Right cardiac atrium (tissue), 5 donors: ENCODE data around the gene SRRM4. TPM values are rescaled to one million over a fixed set of nuclear protein-coding genes. Genes with fewer than 3 reads are reported as not detected.

ENCODE experiments used
- ATAC-seq, 2 donors: fragments of 200-7000 bp; cut with Tn5 transposase; one replicate each; pipeline versions ENCODE4 v1.8.0 to v1.9.1; 2020; ENCODE audit warnings: moderate library complexity in 2 of 2, mild to moderate bottlenecking in 1 of 2
- DNase-seq, 3 donors: peaks; one replicate each; pipeline ENCODE4 v3.0.0-alpha.2; 2020
- H3K27ac ChIP-seq: one replicate; pipeline ENCODE4 v1.5.1; 2013; ENCODE audit warnings: mild to moderate bottlenecking, low read length, control low read depth, moderate library complexity
- H3K27me3 ChIP-seq: one replicate; pipeline ENCODE4 v1.6.1; 2013; ENCODE audit not compliant: control insufficient read depth, insufficient read depth
- H3K4me1 ChIP-seq: one replicate; pipeline ENCODE4 v1.6.1; 2013; ENCODE audit warnings: low read length; ENCODE audit not compliant: control insufficient read depth, insufficient read depth
- H3K4me3 ChIP-seq: one replicate; pipeline ENCODE4 v1.5.1; 2013; ENCODE audit warnings: low read length, control low read depth
- H3K9me3 ChIP-seq: one replicate; pipeline ENCODE4 v1.6.1; 2013; ENCODE audit warnings: low read length; ENCODE audit not compliant: control insufficient read depth
- WGBS: extraction: QIAGEN DNeasy Blood & Tissue Kit; methylation state at CpG from one replicate; pipeline ENCODE4 v1.1.7; 2013; 5-methylcytosine and 5-hydroxymethylcytosine counted together
- intact Hi-C, 4 donors: fragments of 100-400 bp; cut with DNase I; formaldehyde crosslinking; loops; one replicate each; pipeline versions ENCODE4 v1.11.0 to v1.14.0; 2022 to 2023
- polyA plus RNA-seq: library from polyadenylated mRNA; stranded (reverse); fragments of 200-250 nt; gene quantifications from one replicate; pipeline ENCODE4 v1.2.3, GENCODE V29; 2013
- total RNA-seq, 4 donors: library from RNA; stranded (reverse); fragmentation: NEBNext Ultra II Directional; extraction: Animal tissue kit (Norgen Biotek cat#: 25700); gene quantifications; one replicate each; pipeline ENCODE4 v1.2.1, GENCODE V29; 2021
- donor health status: healthy with polysubstance abuse.
- donor health status: DM: no; HTN: yes; CAD: no.
- donor health status: DM: no; HTN: no; CAD: no.
- donor health status: DM: no; HTN: yes; CAD: no; lungs with severe emphysema.
- donor health status: DM: yes; HTN: yes; CAD: no.

Gene SRRM4
- total and polyA plus RNA-seq, 5 donors: 0.22 to 0.91 (median 0.60) TPM

DNA sequence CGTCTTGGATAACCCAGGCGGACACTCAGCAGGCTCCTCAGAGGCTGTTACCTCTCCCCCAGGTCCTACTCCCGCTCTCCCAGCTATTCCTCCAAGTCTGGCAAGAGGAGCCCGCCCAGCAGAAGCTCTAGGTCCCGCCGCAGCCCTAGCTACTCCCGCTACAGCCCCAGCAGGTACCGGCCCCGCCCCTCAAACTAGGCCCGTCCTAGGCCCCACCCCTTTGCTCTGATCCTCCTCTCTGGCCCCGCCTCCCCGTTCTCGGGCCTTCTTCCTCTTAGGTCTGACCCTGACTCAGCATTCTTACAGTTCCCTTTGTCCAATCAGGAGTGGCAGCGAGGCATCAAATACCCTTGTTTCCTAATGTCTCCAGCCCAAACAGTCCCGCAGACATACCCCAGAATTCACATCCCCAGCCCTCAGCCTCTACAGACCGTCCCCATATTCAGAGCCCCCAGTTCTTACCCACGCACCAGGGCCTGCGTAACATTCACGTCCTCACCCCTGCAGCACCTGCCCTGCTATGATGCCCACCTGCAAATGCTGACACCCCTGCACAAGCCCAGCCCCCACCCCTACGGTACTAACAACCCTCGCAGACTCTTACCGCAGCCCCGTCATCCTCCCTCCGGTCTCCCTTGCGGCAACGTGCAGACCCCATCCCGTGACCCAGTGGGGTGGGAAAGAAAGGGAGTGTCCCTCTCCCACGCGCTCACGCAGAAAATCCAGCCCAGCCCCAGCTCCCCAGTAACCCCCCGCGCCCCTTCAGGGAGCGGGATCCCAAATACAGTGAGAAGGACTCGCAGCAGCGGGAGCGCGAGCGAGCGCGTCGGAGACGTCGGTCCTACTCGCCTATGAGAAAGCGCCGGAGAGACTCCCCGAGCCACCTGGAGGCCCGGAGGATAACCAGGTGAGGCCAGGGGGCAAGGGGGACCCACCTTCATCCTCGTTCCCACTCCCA, 172.4 kb downstream of the SRRM4 start:
- Histone ChIP-seq H3K4me3 (no peak overlapping the region), H3K27me3 (no peaks in the 10 kb centered on the region), H3K9me3 (no peaks in the 10 kb centered on the region), H3K4me1 (no peaks in the 10 kb centered on the region), H3K27ac (no peak overlapping the region)
- intact Hi-C loops: no loop called here
- ATAC-seq: peak; percentile 62 to 86
- WGBS: 40% methylated on average over 49 of the region's 49 CpGs
- DNase-seq: peak; percentile 78 to 87 (median 87)

- H3K27ac ChIP-seq: no peak overlapping the region
- no peaks in the 10 kb centered on the region for H3K27me3 ChIP-seq
- H3K4me3 ChIP-seq: no peak overlapping the region
- ATAC-seq (no peak), DNase-seq (peak in 2 of 3 donors; percentile 48 to 68)
- intact Hi-C loops: no loop called here
- no peaks in the 10 kb centered on the region for H3K9me3 ChIP-seq
- WGBS: 72% methylated on average over 11 of the region's 11 CpGs
- H3K4me1 ChIP-seq: no peaks in the 10 kb centered on the region
Observed at GRCh38 chr12:119154435-119154818, 173.1 kb downstream of the SRRM4 start.

DNA sequence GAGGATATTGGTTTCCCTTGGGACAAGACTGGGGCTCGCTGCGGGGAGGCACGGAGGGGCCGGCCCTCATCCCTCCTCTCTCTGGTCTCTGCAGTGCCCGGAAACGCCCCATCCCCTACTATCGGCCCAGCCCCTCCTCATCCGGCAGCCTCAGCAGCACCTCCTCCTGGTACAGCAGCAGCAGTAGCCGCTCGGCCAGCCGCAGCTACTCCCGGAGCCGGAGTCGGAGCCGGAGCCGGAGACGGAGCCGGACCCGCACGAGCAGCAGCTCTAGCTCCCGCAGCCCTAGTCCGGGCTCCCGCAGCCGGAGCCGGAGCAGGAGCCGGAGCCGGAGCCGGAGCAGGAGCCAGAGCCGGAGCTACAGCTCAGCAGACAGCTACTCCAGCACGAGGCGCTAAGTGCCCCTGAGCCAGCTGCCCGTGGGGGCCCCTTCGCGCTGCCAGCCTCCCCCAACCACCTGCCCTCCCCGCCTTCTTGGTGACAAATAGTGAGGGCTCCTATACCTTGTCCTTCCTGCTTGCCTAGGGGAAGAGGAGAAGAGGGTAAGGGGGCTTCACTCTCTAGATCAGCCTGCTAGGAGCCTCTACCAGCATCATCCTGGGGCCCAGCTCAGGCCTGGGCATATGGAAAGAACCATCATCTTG, 175.2 kb downstream of the SRRM4 start:
- H3K27me3 ChIP-seq: no peaks in the 10 kb centered on the region
- WGBS: 71% methylated on average over 35 of the region's 35 CpGs
- H3K4me1 ChIP-seq: no peaks in the 10 kb centered on the region
- no peak overlapping the region for H3K4me3 ChIP-seq
- DNase-seq: peak in 2 of 3 donors; percentile 35 to 71
- no peak for ATAC-seq
- intact Hi-C loops: no loop called here
- peak overlapping the region; percentile 14 for H3K27ac ChIP-seq
- no peaks in the 10 kb centered on the region for H3K9me3 ChIP-seq

DNA sequence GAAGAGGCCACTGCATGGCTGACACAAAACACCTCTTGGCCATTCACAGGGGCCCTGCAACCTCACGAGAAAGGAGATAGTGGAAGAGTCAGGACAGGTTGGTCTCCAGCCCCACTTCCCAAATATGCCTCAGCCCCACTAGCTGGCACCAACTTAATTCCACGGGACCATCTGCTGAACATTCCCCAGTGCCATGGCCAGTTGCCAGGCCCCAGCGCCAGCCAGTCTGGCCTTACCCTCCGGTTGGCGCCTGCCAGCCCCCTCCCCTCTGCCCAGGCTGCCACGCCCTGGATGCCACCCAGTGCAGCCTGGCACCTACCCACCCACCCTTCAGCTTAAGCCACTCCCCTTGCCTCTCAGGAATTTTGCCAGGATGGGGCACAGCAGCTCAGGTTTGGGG, 176.2 kb downstream of the SRRM4 start:
- peak; percentile 73 to 87 for ATAC-seq
- Histone ChIP-seq H3K4me1 (no peaks in the 10 kb centered on the region), H3K4me3 (no peak overlapping the region), H3K27me3 (no peaks in the 10 kb centered on the region), H3K9me3 (no peaks in the 10 kb centered on the region), H3K27ac (peak overlapping the region; percentile 94)
- DNase-seq: peak; percentile 77 to 95 (median 91)
- intact Hi-C loops: no loop called here
- 68% methylated on average over 6 of the region's 6 CpGs for WGBS

- Histone ChIP-seq H3K27me3 (no peaks in the 10 kb centered on the region), H3K4me3 (no peak overlapping the region), H3K4me1 (no peaks in the 10 kb centered on the region), H3K27ac (peak overlapping the region; percentile 94), H3K9me3 (no peaks in the 10 kb centered on the region)
- WGBS: 65% methylated on average over 7 of the region's 7 CpGs
- intact Hi-C loops: no loop called here
- ATAC-seq (peak; percentile 46 to 67), DNase-seq (peak in 1 of 3 donors; percentile 61)
Observed at GRCh38 chr12:119157978-119158377, 176.6 kb downstream of the SRRM4 start.

- Histone ChIP-seq H3K4me3 (no peak overlapping the region), H3K27me3 (no peaks in the 10 kb centered on the region), H3K9me3 (no peaks in the 10 kb centered on the region), H3K4me1 (no peaks in the 10 kb centered on the region), H3K27ac (peak overlapping the region; percentile 94)
- peak in 2 of 3 donors; percentile 75 to 79 for DNase-seq
- peak; percentile 20 to 67 for ATAC-seq
- WGBS: 49% methylated on average over 7 of the region's 7 CpGs
- intact Hi-C loops: no loop called here
Observed at GRCh38 chr12:119158402-119158801, 177.1 kb downstream of the SRRM4 start.

DNA sequence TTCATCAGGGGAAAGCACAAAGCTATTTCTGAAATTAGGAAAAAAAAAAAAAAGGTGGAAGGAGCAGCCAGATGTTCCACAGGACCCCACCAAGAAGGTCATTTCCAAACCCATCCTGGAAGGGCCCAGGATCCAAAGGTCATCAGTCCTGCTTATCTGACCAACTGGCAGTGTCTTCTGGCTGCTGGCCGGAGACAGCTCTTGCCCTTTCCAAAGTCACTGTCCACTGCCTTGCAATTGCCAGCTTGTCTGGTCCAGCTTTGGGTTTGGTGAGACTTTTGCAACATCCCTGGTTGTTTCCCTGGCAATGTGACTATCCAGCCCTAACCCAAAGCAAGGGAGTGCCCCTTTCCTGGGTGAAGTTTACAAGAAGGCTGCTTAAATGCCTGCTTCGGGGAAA, 178.5 kb downstream of the SRRM4 start:
- H3K27ac ChIP-seq: peak overlapping the region; percentile 67
- intact Hi-C loops: no loop called here
- H3K9me3 ChIP-seq: no peaks in the 10 kb centered on the region
- no peaks in the 10 kb centered on the region for H3K27me3 ChIP-seq
- no peak overlapping the region for H3K4me3 ChIP-seq
- WGBS: 60% methylated on average over 2 of the region's 2 CpGs
- no peak for ATAC-seq
- no peaks in the 10 kb centered on the region for H3K4me1 ChIP-seq
- no peak for DNase-seq

DNA sequence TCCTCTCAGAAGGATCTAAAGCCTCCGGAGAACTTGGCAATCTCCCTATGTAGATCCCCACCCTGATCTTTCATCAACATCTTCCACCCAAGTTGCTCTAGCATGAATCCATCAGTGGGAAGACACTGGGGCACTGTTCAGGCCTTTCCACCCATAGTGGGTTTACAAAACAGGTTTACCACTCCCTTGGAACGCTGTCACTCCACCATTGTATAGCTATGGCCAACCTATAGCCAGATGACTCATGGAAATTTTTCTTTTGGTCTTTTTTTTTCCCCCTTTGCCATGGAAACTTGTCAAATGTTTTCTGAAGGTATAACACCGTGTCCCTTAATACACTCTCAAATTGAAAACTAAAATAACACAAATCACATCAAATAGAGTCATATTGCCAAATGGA, 186.6 kb downstream of the SRRM4 start:
- Histone ChIP-seq H3K9me3 (no peaks in the 10 kb centered on the region), H3K4me3 (no peak overlapping the region), H3K27me3 (no peaks in the 10 kb centered on the region), H3K4me1 (no peaks in the 10 kb centered on the region), H3K27ac (no peak overlapping the region)
- no peak for DNase-seq
- no peak for ATAC-seq
- WGBS: 70% methylated on average over 3 of the region's 3 CpGs
- intact Hi-C loops: no loop called here

GRCh38 chr12:119168721-119169120, 187.4 kb downstream of the SRRM4 start:
- ATAC-seq: no peak
- 79% methylated on average over 3 of the region's 3 CpGs for WGBS

GRCh38 chr12:119169150-119169549, 187.8 kb downstream of the SRRM4 start:
- DNase-seq (no peak), ATAC-seq (no peak)
- Histone ChIP-seq H3K27me3 (no peaks in the 10 kb centered on the region), H3K27ac (no peak overlapping the region), H3K4me3 (no peak overlapping the region), H3K9me3 (no peaks in the 10 kb centered on the region), H3K4me1 (no peaks in the 10 kb centered on the region)
- intact Hi-C loops: no loop called here
- WGBS: 60% methylated on average over 2 of the region's 2 CpGs

More at GRCh38 chr12:119168721-119169120, 187.4 kb downstream of the SRRM4 start:
- intact Hi-C loops: no loop called here
- H3K27ac ChIP-seq: no peak overlapping the region
- H3K27me3 ChIP-seq: no peaks in the 10 kb centered on the region
- H3K9me3 ChIP-seq: no peaks in the 10 kb centered on the region
- no peaks in the 10 kb centered on the region for H3K4me1 ChIP-seq
- DNase-seq: no peak
- H3K4me3 ChIP-seq: no peak overlapping the region

- no peak for ATAC-seq
- 83% methylated on average over 5 of the region's 5 CpGs for WGBS
- no peaks in the 10 kb centered on the region for H3K9me3 ChIP-seq
- no peak for DNase-seq
- H3K27me3 ChIP-seq: no peaks in the 10 kb centered on the region
- H3K27ac ChIP-seq: no peak overlapping the region
- H3K4me1 ChIP-seq: no peaks in the 10 kb centered on the region
- intact Hi-C loops: no loop called here
- no peak overlapping the region for H3K4me3 ChIP-seq
Observed at GRCh38 chr12:119171291-119171690, 189.9 kb downstream of the SRRM4 start.
